IPS-NIHi7 (cell line): ENCODE data around the gene ALKBH3.

Experiments
- DNase-seq: peaks from one replicate; pipeline ENCODE4 v3.0.0; 2012; ENCODE audit warnings: mixed read lengths; ENCODE audit errors: extremely low spot score

Gene ALKBH3

GRCh38 chr11:43962383-43963278 lies 82.0 kb downstream of the ALKBH3 start:
- DNase-seq, result no peak

- DNase-seq, result no peak
Observed at GRCh38 chr11:43963279-43963620, 82.6 kb downstream of the ALKBH3 start.

- DNase-seq, result no peak
Observed at GRCh38 chr11:43967661-43968060, 87.0 kb downstream of the ALKBH3 start.

- DNase-seq, result no peak
Observed at GRCh38 chr11:43968719-43969118, 88.1 kb downstream of the ALKBH3 start.

- no peak for DNase-seq
Observed at GRCh38 chr11:43969543-43969942, 88.9 kb downstream of the ALKBH3 start.
